A549 treated with ZK216348 at 1 μM for 4 hours (cell line): ENCODE results near the gene OR7A17. TPM values are rescaled to one million over a fixed set of nuclear protein-coding genes. Genes with fewer than 3 reads are reported as not detected.

Experiments used
- total RNA-seq: library from RNA; stranded (reverse); fragments of 200-300 nt; extraction: Qiagen RNA extraction; gene quantifications from 5 replicates; pipeline ENCODE4 v1.2.3, GENCODE V29; 2022; ENCODE audit warnings: low read depth

The OR7A17 gene
- not detected in 5 replicates for total RNA-seq

GRCh38 chr19:14886032-14886431 lies at the start of gene OR7A17:
OR7A17 (minus strand) TSS chr19:14886132; CDS start chr19:14881355, 4,777 bp downstream.

GRCh38 chr19:14848822-14849221 lies 37.1 kb downstream of the OR7A17 start, which contains the start of gene OR7A10:
OR7A10 (minus strand) TSS chr19:14848922; CDS start chr19:14841877, 7,045 bp downstream.

GRCh38 chr19:14835011-14835410 lies 50.9 kb downstream of the OR7A17 start, which contains the start of the genes OR7A5 and OR7C1:
OR7A5 (minus strand) TSS chr19:14835185; CDS start chr19:14828241, 6,944 bp downstream.
OR7C1 (minus strand) TSS chr19:14835185; CDS start chr19:14800136, 35,049 bp downstream.

Other genes with a start within 250 kb of the OR7A17 start
- not detected in 5 replicates for gene ADGRE3, start 211.3 kb downstream of the OR7A17 start, total RNA-seq
- gene ZNF333, start 196.1 kb downstream of the OR7A17 start, total RNA-seq, result 1.2 to 3.8 TPM (median 3.4 TPM) in 5 replicates
- 0.53 to 1.4 TPM (median 0.99 TPM) in 5 replicates for gene ADGRE2, start 107.6 kb downstream of the OR7A17 start, total RNA-seq
- gene OR7A5, start 50.9 kb downstream of the OR7A17 start, total RNA-seq, result not detected in 5 replicates
- not detected in 5 replicates for gene OR7C1, start 50.9 kb downstream of the OR7A17 start, total RNA-seq
- gene OR7A10, start 37.2 kb downstream of the OR7A17 start, total RNA-seq, result not detected in 5 replicates
- not detected in 5 replicates for gene OR7C2, start 55.4 kb upstream of the OR7A17 start, total RNA-seq
- not detected in 5 replicates for gene SLC1A6, start 93.7 kb upstream of the OR7A17 start, total RNA-seq
- gene CASP14, start 163.3 kb upstream of the OR7A17 start, total RNA-seq, result not detected in 5 replicates
- gene OR1I1, start 196.1 kb upstream of the OR7A17 start, total RNA-seq, result not detected in 5 replicates
- gene SYDE1, start 221.3 kb upstream of the OR7A17 start, total RNA-seq, result 9.3 to 19.2 TPM (median 17.4 TPM) in 5 replicates